RPMI8226 (cell line): ENCODE data around the gene CD33.

Experiments used
- DNase-seq: peaks from one replicate; pipeline ENCODE4 v3.0.0-alpha.2; 2015

Gene CD33

DNA sequence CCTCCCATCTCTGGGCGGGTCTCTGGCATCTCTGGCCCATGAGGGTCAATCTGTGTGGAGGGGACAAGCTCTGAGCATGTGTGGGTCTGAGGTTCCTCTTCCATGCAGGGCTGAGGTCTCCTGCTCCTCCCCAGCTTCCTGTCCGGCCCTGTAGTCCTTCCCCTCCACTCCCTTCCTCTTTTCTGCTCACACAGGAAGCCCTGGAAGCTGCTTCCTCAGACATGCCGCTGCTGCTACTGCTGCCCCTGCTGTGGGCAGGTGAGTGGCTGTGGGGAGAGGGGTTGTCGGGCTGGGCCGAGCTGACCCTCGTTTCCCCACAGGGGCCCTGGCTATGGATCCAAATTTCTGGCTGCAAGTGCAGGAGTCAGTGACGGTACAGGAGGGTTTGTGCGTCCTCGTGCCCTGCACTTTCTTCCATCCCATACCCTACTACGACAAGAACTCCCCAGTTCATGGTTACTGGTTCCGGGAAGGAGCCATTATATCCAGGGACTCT, at the start of gene CD33:
Gene CD33, plus strand, starts transcription at position 183 of the 496 bp plus-strand sequence. Its CDS starts 39 bp downstream, at position 222.
- DNase-seq: peak; percentile 74

GRCh38 chr19:51179256-51179655, 45.6 kb upstream of the CD33 start:
- no peak for DNase-seq

- DNase-seq: no peak
Measured at GRCh38 chr19:51181377-51181912, 43.4 kb upstream of the CD33 start.

- no peak for DNase-seq
Measured at GRCh38 chr19:51181913-51182419, 42.9 kb upstream of the CD33 start.

- DNase-seq: no peak
Measured at GRCh38 chr19:51183629-51184028, 41.3 kb upstream of the CD33 start.

DNA sequence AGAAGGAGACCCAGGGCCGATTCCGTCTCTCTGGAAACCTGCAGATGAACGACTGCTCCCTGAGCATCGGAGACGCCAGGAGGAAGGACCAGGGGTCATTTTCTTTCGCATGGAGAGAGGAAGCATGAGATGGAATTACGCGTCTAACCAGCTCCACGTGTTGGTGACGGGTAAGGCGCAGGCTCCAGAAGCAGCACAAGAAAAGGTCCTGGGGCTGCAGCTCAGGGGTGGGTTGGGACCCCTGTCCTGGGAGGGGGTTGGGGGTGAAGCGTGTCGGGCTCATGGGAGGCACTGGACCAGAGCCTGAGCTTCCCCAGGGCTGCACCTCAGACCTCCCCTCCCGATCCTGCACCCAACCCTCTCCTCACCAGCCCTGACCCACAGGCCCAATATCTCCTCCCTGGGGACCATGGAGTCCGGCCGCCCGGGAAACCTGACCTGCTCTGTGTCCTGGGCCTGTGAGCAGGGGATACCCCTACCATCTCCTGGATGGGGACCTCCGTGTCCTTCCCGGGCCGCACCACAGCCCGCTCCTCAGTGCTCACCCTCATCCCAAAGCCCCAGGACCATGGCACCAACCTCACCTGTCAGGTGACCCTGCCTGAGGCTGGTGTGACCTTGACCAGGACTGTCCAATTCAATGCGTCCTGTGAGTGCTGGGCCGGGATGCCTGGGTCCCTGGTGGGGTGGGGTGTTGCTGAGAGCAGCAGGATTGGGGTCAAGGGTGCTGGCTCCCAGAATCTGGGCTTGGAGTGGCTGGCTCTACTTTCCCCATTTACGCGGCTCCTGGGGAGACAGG, 39.6 kb upstream of the CD33 start:
- no peak for DNase-seq

GRCh38 chr19:51185868-51186215, 39.0 kb upstream of the CD33 start:
- no peak for DNase-seq

DNA sequence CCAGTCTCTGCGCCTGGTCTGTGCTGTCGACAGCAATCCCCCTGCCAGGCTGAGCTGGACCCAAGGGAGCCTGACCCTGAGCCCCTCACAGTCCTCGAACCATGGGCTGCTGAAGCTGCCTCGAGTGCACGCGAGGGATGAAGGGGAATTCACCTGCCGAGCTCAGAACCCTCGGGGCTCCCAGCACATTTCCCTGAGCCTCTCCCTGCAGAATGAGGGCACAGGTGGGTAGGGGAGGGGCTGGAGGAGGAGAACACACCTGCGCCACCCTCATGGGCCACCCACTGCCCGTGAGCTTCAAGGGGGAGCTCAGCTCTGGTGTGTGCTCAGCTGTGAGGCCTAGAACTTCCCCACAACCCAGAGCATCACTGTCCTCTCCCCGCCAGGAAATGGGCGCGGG, 38.6 kb upstream of the CD33 start:
- DNase-seq: peak; percentile 49

DNA sequence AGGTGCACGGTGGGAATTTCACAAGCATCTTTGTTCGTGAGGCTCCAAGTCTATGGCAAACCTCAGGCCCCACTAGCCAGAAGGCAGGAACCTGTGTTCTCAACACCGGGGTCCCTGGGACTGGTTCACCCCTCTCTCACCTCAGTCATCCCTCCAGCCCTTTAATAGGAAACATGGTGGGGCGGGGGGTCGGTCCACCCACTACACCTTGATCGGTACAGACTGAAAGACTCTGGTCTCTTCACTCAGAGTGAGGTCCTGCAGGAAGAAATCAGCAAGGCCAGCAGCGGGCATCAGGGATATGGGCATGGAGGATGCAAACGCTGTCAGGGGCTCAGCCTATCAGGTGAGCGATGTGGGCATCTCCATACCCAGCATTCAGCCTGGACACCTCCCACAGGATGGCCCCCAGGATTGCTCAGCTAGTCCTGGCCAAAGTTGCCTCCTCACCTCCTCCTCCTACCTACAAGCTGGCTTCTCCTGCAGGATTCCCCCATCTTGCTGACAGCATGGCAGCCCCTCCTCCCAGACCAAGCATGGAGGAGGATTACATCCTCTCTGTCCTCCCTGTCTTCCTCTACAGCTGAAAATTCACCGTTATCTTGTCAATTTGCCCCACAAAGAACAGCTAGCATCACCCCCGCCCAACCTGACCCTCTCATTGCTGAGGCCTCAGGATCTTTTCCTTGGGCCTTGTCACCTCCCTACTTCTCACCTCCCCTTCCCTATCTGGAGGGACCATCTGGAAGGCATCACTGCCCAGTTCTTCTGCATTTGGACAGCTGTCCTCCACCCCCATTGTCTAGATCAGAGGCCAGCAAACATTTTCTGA, 37.3 kb upstream of the CD33 start:
- DNase-seq: no peak

GRCh38 chr19:51188227-51188559, 36.7 kb upstream of the CD33 start:
- no peak for DNase-seq

DNA sequence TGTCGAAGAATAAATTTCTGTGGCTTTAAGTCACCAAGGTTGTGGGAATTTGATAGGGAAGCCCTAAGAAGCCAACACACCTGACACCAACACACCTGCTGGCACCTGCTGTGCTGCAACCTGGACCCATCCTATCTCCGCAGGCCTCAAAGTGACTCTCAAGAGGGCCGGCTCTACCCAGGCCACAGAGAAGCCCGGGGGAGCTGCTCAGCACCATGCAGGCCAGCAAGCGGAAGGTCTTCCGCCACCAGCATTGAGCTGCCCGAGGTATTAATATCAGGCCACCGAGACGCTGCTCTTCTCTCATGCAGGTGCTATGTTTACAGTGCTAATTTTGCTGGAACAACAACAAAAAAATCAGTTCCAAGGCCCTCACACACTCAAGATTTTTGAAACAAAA, 32.2 kb upstream of the CD33 start:
- DNase-seq: no peak

DNA sequence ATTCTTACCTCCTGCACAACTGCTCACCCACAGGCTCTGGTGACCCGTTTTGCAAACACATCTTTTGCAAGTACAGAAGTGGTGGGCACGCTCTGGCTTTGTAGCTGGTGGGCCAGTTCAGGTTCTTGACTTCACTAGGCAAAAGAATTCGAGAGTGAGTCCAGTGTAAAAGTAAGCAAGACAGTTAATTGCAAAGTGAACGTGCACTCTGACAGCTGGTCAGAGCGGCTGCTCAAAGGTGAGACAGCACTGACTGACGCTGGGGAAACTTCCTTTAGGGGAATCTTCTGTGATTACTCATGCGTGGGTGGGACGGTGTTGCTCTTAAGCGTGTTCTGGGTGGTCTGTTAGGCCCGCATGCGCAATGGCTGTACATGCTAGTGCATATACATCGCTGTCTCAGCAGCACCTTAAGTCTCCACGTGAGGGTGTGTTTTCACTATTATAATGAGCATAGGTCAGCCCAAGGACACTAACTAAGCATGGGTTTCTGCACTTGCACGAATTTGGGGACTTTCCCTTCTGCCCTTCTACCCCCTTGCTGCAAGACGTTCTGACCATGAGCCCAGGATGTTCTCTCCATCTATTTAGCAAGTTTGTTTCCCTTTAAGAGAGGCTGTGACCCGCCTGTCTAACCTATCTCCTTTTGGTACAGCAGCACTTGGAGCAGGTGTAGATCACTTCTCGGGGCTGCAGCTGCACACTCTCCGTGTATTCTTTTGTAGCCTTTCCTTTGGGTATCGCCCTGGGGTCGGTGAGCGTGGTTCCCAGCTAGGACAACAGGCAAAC, 30.2 kb upstream of the CD33 start:
- DNase-seq: peak; percentile 20

GRCh38 chr19:51195316-51195586, 29.6 kb upstream of the CD33 start:
- no peak for DNase-seq

GRCh38 chr19:51195616-51196015, 29.3 kb upstream of the CD33 start:
- DNase-seq: no peak

DNA sequence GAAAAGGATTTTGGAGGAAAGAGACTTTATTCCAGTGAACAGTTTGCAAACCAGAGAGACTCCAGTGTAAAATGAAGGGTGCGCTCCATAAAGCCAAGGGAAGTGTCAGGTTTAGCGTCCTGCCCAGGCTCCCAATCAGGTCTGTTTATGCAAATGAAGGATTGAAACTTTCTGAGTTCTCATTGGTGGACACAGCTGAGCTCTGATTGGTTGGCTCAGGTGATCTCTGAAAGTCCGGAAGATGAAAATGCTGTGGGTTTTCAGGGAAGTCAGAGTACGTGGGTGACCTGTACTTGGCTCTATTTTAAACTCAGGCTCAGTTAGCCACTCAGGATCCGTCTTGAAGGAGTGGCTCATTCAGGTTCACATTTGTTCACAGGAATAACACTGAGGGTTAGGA, 28.7 kb upstream of the CD33 start:
- no peak for DNase-seq

DNA sequence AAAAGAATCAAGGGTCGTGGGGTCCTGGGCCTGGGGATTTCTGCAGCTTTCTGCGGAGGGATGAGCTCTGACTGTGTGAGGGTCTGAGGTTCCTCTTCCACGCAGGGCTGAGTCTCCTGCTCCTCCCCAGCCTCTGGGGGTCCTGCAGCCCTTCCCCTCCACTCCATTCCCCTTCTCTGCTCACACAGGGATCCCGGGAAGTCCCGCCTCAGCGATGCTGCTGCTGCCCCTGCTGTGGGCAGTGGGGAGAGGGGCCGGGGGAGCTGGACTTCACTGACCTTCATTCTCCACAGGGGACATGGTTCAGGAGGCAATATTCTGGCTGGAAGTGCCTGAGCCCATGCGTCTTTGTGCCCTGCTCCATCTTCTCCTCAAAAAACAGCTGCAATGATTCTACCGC, 26.2 kb upstream of the CD33 start:
- no peak for DNase-seq

GRCh38 chr19:51200071-51200666, 24.7 kb upstream of the CD33 start:
- no peak for DNase-seq

- no peak for DNase-seq
Measured at GRCh38 chr19:51201712-51202111, 23.2 kb upstream of the CD33 start.

DNA sequence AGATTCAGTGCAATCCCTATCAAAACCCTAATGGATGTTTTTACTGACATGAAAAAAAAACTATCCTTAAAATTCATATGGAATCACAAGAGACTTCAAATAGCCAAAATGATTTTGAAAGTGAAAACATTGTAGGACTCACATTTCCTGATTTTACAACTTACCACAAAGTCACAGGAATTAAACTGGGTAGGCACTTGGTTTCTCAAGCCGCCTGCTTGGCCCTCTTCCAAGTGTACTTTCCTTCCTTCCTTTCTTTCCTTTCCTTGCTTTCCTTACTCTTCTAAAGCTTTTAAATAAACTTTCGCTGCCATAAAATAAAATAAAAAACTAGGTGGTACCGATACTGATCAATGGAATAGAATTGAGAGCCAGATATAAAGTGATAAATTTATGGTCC, 21.0 kb upstream of the CD33 start:
- DNase-seq: no peak

DNA sequence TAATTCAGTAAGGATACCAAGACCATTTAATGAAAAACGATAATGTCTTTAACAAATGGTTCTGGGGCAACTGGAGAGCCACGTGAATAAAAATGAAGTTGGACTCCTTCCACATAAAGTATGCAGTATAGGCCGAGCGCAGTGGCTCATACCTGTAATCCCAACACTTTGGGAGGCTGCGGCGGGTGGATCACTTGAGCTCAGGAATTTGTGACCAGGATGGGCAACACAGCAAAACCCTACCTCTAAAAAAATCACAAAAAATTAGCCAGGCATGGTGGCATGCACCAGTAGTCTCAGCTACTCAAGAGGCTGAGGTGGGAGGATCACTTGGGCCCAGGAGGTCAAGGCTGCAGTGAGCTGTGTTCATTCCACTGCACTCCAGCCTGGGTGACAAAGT, 20.6 kb upstream of the CD33 start:
- DNase-seq: no peak

DNA sequence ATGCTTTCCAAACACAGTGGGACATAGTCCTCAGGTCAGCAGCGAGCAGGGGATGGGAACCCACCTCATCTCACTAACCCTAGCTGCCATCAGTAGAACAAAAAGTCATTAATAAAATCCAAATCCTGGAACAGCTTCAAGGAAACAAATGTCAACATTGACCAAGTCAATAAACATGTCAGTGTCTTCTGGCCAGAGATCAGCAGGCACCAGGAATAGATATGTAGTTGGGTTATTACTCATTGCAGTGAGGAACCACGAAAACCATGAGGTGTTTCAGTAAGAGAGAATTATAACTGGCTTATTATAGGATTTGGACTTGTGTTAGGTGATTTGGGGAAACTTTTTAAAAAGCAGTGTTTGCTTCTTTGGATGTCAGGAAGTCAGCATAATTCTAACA, 17.1 kb upstream of the CD33 start:
- no peak for DNase-seq

DNA sequence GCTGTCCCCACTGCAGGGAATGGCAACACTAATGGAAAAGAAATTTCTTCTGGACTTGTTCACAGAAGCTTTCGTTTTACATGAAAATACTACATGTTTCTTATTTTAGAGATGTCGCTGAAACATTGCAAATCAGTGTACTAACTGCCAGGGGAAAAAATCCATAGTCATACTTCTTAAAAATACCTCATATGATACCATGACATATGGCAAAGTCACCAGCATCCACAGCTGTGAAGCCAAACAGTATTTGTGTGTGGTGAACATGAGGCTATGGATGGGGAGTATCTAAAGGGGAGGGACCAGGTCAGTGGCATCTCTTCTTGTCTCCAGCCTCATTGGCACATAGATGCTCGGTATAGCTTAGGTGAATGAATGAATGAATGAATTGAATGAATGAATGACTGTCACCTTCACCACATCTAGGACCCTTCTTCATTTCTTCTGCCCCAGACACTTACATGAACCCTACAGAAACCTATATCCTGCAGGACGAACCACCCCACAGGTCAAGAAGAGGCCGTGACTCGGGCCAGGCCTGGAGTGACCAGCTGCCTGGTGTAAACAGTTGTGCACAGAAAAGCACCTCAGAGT, 14.6 kb upstream of the CD33 start:
- no peak for DNase-seq
